ENCODE results near the gene MPPE1. TPM values are rescaled to one million over a fixed set of nuclear protein-coding genes. Genes with fewer than 3 reads are reported as not detected.

Gene MPPE1
- total RNA-seq, 4 donors from 2014 or later: 19.5 to 33.8 (median 21.4) TPM

GRCh38 chr18:11940956-11941355, 32.8 kb upstream of the MPPE1 start:
- Histone ChIP-seq H3K27me3 (no peaks in the 10 kb centered on the region), H3K4me1 (peaks cover 0 to 8% (median 0%) of the 10 kb centered on the region in 3 donors), H3K27ac (no peak overlapping the region), H3K9me3 (no peaks in the 10 kb centered on the region), H3K4me3 (no peak overlapping the region), H3K36me3 (no peaks in the 10 kb centered on the region)
- ATAC-seq: no peak
- TF ChIP-seq CTCF (IDR thresholded peaks at IDR 0.05) (no peak), POLR2A (IDR thresholded peaks at IDR 0.05) (no peak), POLR2AphosphoS5 (IDR thresholded peaks at IDR 0.05) (no peak), EP300 (IDR thresholded peaks at IDR 0.05) (no peak)
- WGBS, 2 donors (ENCODE audit: low coverage in 1 of 2): 57 to 83% methylated on average over 2 of the region's 2 CpGs

GRCh38 chr18:11937874-11938478, 29.9 kb upstream of the MPPE1 start:
- Histone ChIP-seq H3K4me1 (peaks cover 0 to 5% (median 0%) of the 10 kb centered on the region in 3 donors), H3K36me3 (no peaks in the 10 kb centered on the region), H3K27ac (peak overlapping the region in 3 of 4 donors; percentile 2 to 41 (median 3)), H3K27me3 (no peaks in the 10 kb centered on the region), H3K9me3 (no peaks in the 10 kb centered on the region), H3K4me3 (no peak overlapping the region)
- TF ChIP-seq POLR2A (IDR thresholded peaks at IDR 0.05) (no peak), CTCF (IDR thresholded peaks at IDR 0.05) (peak; percentile 76 to 87 (median 83)), EP300 (IDR thresholded peaks at IDR 0.05) (no peak), POLR2AphosphoS5 (IDR thresholded peaks at IDR 0.05) (no peak)
- 0 to 4% methylated on average over 4 of the region's 4 CpGs for whole genome bisulfite sequencing, 2 donors (ENCODE audit: low coverage in 1 of 2)
- ATAC-seq: peak; percentile 55

GRCh38 chr18:11932393-11932792, 24.3 kb upstream of the MPPE1 start:
- Histone ChIP-seq H3K4me3 (no peak overlapping the region), H3K36me3 (no peaks in the 10 kb centered on the region), H3K9me3 (no peaks in the 10 kb centered on the region), H3K27ac (no peak overlapping the region), H3K27me3 (no peaks in the 10 kb centered on the region), H3K4me1 (no peaks in the 10 kb centered on the region)
- TF ChIP-seq CTCF (IDR thresholded peaks at IDR 0.05) (no peak), POLR2AphosphoS5 (IDR thresholded peaks at IDR 0.05) (no peak), POLR2A (IDR thresholded peaks at IDR 0.05) (no peak), EP300 (IDR thresholded peaks at IDR 0.05) (no peak)
- ATAC-seq: no peak
- 80% methylated on average over 1 of the region's 14 CpGs; no CpG with 5 or more reads in 1 of the 2 donors for WGBS, 2 donors (ENCODE audit: low coverage in 1 of 2)

GRCh38 chr18:11927497-11927896, 19.4 kb upstream of the MPPE1 start:
- TF ChIP-seq CTCF (IDR thresholded peaks at IDR 0.05): no peak
- TF ChIP-seq POLR2A (IDR thresholded peaks at IDR 0.05): no peak
- TF ChIP-seq POLR2AphosphoS5 (IDR thresholded peaks at IDR 0.05): no peak
- TF ChIP-seq EP300 (IDR thresholded peaks at IDR 0.05): no peak
- Histone ChIP-seq H3K4me3 (no peak overlapping the region), H3K4me1 (no peaks in the 10 kb centered on the region), H3K27ac (no peak overlapping the region), H3K36me3 (no peaks in the 10 kb centered on the region), H3K27me3 (no peaks in the 10 kb centered on the region), H3K9me3 (no peaks in the 10 kb centered on the region)
- 40% methylated on average over 1 of the region's 1 CpG; no CpG with 5 or more reads in 1 of the 2 donors for WGBS, 2 donors (ENCODE audit: low coverage in 1 of 2)
- no peak for ATAC-seq

- no peaks in the 10 kb centered on the region for H3K4me1 ChIP-seq
- no peaks in the 10 kb centered on the region for H3K27me3 ChIP-seq
- no peak overlapping the region for H3K4me3 ChIP-seq
- ATAC-seq: no peak
- no peak overlapping the region for H3K27ac ChIP-seq
- no peaks in the 10 kb centered on the region for H3K9me3 ChIP-seq
- TF ChIP-seq POLR2AphosphoS5 (IDR thresholded peaks at IDR 0.05): no peak
- TF ChIP-seq POLR2A (IDR thresholded peaks at IDR 0.05): no peak
- TF ChIP-seq CTCF (IDR thresholded peaks at IDR 0.05): no peak
- TF ChIP-seq EP300 (IDR thresholded peaks at IDR 0.05): no peak
- WGBS, 2 donors (ENCODE audit: low coverage in 1 of 2): 59 to 60% methylated on average over 1 to 11 of the region's 12 CpGs
- H3K36me3 ChIP-seq: no peaks in the 10 kb centered on the region
Observed at GRCh38 chr18:11925800-11926481, 17.8 kb upstream of the MPPE1 start.

All from gastroesophageal sphincter (tissue), 4 donors.